ENCODE results near the gene KCNG3.

The KCNG3 gene

GRCh38 chr2:42488297-42488696, 5.5 kb downstream of the KCNG3 start:
- in situ Hi-C loops (cut with HindIII; ENCODE audit: low sequenced_read_pairs): no loop called here

DNA sequence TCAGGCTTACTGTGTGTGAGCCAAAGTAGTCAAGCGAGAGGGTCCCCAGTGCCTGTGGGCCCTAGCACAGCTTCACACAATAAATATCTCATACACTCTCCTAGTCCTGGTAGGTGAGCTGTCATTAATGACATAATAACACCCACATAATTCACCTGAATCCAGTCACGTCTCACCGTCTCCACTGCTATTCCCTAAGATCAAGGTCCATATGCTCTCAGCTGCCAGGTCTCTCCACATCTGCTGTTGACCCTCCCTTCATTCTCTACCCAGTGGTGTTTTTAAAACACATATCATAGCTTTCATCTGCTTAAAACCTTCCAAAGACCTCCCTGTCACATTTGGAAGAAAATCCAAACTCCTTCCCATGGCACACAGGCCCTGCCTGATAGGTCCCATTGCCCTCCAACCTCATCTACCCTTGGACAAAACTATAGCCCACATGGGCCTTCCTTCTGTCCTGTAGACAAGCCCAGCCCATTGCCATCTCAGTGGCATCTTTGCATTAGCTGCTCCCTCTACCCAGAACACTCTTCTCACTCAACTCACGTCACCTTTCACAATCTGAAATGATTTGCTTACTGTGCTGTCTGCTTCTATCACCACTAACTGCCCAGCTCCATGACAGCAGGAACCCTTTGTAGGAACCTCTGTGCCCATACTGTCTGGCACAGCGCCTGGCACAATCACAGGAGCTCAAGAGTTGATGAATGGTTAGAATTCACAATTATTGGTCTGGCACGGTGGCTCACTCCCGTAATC, 7.5 kb downstream of the KCNG3 start:
- in situ Hi-C loops (cut with HindIII; ENCODE audit: low sequenced_read_pairs): no loop called here

GRCh38 chr2:42480402-42480801, 13.4 kb downstream of the KCNG3 start:
- in situ Hi-C loops (cut with HindIII; ENCODE audit: low sequenced_read_pairs): no loop called here

GRCh38 chr2:42474765-42475454, 18.9 kb downstream of the KCNG3 start:
- in situ Hi-C loops (cut with HindIII; ENCODE audit: low sequenced_read_pairs): no loop called here

GRCh38 chr2:42470706-42471105, 23.1 kb downstream of the KCNG3 start:
- in situ Hi-C loops (cut with HindIII; ENCODE audit: low sequenced_read_pairs): no loop called here

GRCh38 chr2:42464631-42465030, 29.2 kb downstream of the KCNG3 start:
- in situ Hi-C loops (cut with HindIII; ENCODE audit: low sequenced_read_pairs): loop anchor here (5.0 kb wide), 1 partner anchor 103 kb away; the partner anchor contains the start of gene MTA3

- in situ Hi-C loops (cut with HindIII; ENCODE audit: low sequenced_read_pairs): loop anchor here (5.0 kb wide), 1 partner anchor 104 kb away; the partner anchor contains the start of gene MTA3
Measured at GRCh38 chr2:42463570-42463969, 30.2 kb downstream of the KCNG3 start.

DNA sequence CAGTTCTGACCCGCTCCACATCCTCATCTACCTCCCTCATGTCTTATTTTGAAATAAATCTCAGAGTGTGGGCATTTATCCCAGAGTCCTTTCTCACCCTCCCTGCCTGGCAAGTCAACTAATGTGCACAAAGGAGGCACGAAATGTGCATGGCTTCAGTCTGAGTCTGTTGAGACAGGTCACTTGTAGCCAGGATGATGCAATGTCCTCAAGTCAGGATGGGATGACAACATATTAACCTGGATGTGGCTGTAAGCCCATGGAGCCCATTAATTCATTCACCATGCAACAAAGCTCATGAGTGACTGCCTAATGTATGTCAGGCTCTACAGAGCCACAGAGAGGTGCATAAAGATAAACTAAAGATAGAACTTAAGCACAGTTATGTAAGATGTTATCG, 34.5 kb downstream of the KCNG3 start:
- in situ Hi-C loops (cut with HindIII; ENCODE audit: low sequenced_read_pairs): no loop called here

- in situ Hi-C loops (cut with HindIII; ENCODE audit: low sequenced_read_pairs): no loop called here
Measured at GRCh38 chr2:42458396-42458795, 35.4 kb downstream of the KCNG3 start.

- in situ Hi-C loops (cut with HindIII; ENCODE audit: low sequenced_read_pairs): no loop called here
Measured at GRCh38 chr2:42457011-42457410, 36.8 kb downstream of the KCNG3 start.

DNA sequence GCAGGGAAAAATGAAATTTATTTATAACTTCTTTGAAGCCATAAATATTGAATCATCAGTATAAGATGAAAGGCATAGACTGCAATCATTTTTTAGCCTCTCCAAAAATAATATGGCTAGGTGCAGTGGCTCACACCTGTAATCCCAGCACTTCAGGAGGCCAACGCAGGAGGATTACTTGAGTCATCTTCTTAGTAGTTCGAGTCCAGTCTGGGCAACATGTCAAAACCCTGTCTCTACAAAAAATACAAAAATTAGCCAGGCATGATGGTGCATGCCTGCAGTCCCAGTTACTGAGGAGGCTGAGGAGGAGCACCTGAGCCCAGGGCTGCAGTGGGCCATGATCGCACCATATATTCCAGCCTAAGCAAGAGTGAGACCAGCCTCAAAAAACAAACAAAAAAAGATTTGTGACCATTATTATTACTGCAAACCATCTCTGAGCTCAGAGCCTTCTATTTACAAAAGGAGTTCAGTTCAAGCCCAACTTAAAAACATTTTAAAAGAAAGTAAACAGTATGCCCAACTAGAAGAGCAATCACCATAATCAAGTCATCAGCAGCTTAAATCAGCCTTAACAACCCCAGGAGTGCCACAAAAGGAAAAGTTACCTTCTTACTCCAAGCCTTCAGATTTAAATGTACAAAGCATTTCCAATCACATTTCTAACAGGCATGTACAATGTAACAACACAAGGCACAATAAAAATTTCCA, 37.5 kb downstream of the KCNG3 start:
- in situ Hi-C loops (cut with HindIII; ENCODE audit: low sequenced_read_pairs): no loop called here

DNA sequence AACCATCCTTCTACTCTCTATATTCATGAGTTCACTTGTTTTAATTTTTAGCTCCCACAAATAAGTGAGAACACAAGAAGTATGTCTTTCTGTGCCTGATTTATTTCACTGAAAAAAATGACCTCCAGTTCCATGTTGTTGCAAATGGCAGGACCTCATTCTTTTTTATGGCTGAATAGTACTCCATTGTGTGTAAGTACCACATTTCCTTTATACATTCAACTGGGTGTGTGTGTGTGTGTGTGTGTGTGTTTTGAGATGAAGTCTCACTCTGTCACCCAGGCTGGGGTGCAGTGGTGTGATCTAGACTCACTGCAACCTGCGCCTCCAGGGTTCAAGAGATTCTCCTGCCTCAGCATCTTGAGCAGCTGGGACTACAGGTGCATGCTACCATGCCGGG, 41.2 kb downstream of the KCNG3 start:
- in situ Hi-C loops (cut with HindIII; ENCODE audit: low sequenced_read_pairs): no loop called here

- in situ Hi-C loops (cut with HindIII; ENCODE audit: low sequenced_read_pairs): no loop called here
Measured at GRCh38 chr2:42450136-42450535, 43.6 kb downstream of the KCNG3 start.

- in situ Hi-C loops (cut with HindIII; ENCODE audit: low sequenced_read_pairs): no loop called here
Measured at GRCh38 chr2:42449163-42450087, 44.4 kb downstream of the KCNG3 start.

DNA sequence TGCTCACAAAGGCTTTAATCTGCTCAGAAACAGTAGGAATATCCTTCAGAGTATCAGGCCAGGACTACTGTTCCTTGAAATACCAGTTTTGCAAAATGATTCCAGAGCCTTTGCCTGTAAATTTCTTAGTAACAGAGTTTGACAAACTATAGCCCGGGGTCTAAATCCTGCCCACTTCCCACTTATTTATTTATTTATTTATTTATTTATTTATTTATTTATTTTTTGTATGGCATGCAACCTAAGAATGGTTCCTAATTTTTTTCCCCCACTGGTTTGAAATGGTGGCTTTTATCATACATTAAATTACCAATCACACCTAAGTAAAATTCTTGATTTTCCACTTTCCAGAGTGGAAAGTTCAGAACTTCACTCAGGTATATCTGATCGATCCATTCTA, 45.6 kb downstream of the KCNG3 start:
- in situ Hi-C loops (cut with HindIII; ENCODE audit: low sequenced_read_pairs): no loop called here

DNA sequence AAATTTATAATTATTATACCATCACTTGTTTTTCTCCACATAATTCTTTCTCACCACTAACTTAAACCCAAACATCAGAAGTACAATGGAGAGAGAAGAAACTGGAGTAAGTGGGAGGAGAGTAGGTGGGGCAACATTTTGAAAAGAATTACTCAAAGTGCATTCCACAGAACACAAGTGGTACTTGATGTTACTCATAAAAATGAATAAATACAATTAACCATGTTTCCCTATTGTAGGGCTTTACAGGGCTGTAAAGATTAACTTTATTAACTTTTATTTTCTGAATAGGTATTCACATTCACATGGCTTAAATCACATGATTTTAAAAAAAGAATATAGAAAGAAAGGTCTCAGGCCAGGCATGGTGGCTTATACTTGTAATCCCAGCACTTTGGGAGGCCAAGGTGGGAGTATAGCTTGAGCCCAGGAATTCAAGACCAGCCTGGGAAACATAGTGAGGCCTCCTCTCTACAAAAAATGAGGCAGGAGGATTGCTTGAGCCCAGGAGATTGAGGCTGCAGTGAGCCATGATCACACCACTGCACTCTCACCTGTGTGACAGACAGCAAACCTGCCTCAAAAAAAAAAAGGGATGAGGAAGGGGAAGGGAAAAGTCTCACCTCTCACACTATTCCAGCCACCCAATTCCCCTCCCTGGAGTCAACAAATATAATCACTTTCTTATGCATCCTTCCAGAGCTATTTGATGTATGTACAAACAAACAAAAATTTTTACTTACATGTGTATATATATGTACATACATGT, 47.1 kb downstream of the KCNG3 start:
- in situ Hi-C loops (cut with HindIII; ENCODE audit: low sequenced_read_pairs): no loop called here

DNA sequence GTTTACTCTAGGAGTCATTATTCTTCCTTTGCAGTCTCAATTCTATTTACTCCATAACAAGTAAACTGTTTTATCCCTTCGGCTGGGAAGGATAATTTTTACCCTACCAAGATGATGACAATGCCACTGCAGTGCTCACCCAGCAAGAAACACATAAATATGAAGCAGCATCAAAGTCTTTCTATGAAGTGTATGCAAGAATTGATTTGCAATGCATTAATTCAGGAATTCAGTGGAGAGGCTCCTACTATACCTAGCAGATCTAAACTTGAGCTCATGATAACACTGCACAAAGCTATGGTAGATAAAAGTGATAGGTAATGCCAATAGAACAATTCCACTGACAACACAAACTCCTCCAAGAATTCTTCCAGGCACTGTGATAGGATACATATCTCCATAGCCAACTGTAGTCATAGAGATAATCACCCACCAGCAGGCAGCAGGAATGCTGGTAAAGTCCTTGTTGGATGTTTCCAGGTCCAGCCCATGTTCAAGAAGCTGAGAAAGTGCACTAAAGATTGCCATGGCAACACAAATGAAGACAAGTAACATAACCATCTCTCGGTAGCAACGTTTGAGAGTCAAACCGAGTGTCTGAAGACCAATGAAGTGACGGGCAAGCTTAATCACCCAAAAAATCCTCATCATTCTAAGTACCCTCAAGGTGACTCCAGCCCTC, 49.9 kb downstream of the KCNG3 start:
- in situ Hi-C loops (cut with HindIII; ENCODE audit: low sequenced_read_pairs): loop anchor here (5.0 kb wide), 1 partner anchor 53 kb away; no protein-coding TSS in a partner anchor

DNA sequence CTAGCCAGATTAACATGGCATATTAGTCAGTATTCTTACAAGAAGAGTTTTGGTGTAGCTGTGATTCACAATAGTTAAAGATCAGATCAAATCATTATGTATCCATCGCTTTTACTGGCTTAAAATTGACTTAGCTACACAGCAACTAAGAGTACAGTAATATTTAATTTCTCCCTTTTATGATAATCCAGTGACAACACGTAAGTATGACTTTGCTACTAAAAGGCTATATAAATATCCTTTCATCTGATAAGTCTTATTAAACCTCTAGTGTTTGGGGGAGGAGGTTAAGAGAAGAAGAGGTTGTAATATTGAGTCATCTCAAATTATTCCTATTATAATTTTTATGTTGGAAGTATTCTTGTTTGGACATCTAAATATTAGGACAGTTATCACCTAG, 51.0 kb downstream of the KCNG3 start:
- in situ Hi-C loops (cut with HindIII; ENCODE audit: low sequenced_read_pairs): loop anchor here (5.0 kb wide), 1 partner anchor 55 kb away; no protein-coding TSS in a partner anchor

GRCh38 chr2:42438685-42439084, 55.1 kb downstream of the KCNG3 start:
- in situ Hi-C loops (cut with HindIII; ENCODE audit: low sequenced_read_pairs): no loop called here
